ENCODE results near the gene POMC. TPM values are rescaled to one million over a fixed set of nuclear protein-coding genes. Genes with fewer than 3 reads are reported as not detected.

POMC gene
- total and polyA plus RNA-seq, 2 of the 8 experiments (the other 6 are each of a cell fraction or from before 2014, with no cell fraction given): 1.7 to 4.7 TPM

- TF ChIP-seq RAD21 (IDR thresholded peaks at IDR 0.05 in 1 of 2, conservative IDR thresholded peaks at IDR 0.05 in 1 of 2; ENCODE audit: low read depth in 2 of 2, low read length in 2 of 2) (no peak), EGR1 (IDR thresholded peaks at IDR 0.05; ENCODE audit: borderline replicate concordance, low read depth, low read length) (no peak), SAP30 (IDR thresholded peaks at IDR 0.05; ENCODE audit: insufficient read depth, insufficient replicate concordance, low read length) (no peak), CEBPB (IDR thresholded peaks at IDR 0.05; ENCODE audit: low read depth, low read length) (no peak)
Observed at GRCh38 chr2:25158096-25158852, 10.1 kb downstream of the POMC start (continued).
